Activated naive CD8-positive, alpha-beta T cell treated with anti-CD3 and anti-CD28 coated beads for 36 hours (primary cell): Measurements from ENCODE around the gene ALK. TPM values are rescaled to one million over a fixed set of nuclear protein-coding genes. Genes with fewer than 3 reads are reported as not detected.

ENCODE experiments used
- DNase-seq: peaks from one replicate; pipeline ENCODE4 v3.0.0; 2021
- H3K27ac Mint-ChIP-seq: one replicate; pipeline ENCODE4 v1.8.0; 2022; ENCODE audit warnings: mild to moderate bottlenecking, moderate library complexity, mixed read lengths
- H3K27me3 Mint-ChIP-seq: one replicate; pipeline ENCODE4 v1.8.0; 2022; ENCODE audit warnings: mild to moderate bottlenecking, mixed read lengths
- H3K36me3 Mint-ChIP-seq: one replicate; pipeline ENCODE4 v1.8.0; 2021; ENCODE audit warnings: mild to moderate bottlenecking, mixed read lengths
- H3K4me1 Mint-ChIP-seq: one replicate; pipeline ENCODE4 v1.8.0; 2021; ENCODE audit warnings: mixed read lengths
- H3K4me3 Mint-ChIP-seq: one replicate; pipeline ENCODE4 v1.8.0; 2022; ENCODE audit warnings: mild to moderate bottlenecking, moderate library complexity, mixed read lengths
- H3K9me3 Mint-ChIP-seq: one replicate; pipeline ENCODE4 v1.8.0; 2022; ENCODE audit warnings: mixed read lengths
- total RNA-seq, 2 experiments: library from RNA; stranded (reverse); gene quantifications; one replicate each; pipeline ENCODE4 v1.2.3, GENCODE V29; 2021

ALK gene
- total RNA-seq, 2 experiments from 2014 or later: not detected

- DNase-seq: no peak
- Mint-ChIP-seq H3K36me3 (no peaks in the 10 kb centered on the region), H3K4me3 (no peak overlapping the region), H3K27ac (no peak overlapping the region), H3K9me3 (no peaks in the 10 kb centered on the region), H3K27me3 (peaks cover 58% of the 10 kb centered on the region), H3K4me1 (peaks cover 9% of the 10 kb centered on the region)
Measured at GRCh38 chr2:29322011-29322410, 599.4 kb downstream of the ALK start.

- Mint-ChIP-seq H3K27ac (no peak overlapping the region), H3K9me3 (no peaks in the 10 kb centered on the region), H3K4me1 (peaks cover 35% of the 10 kb centered on the region), H3K4me3 (no peak overlapping the region), H3K36me3 (no peaks in the 10 kb centered on the region), H3K27me3 (peaks cover 56% of the 10 kb centered on the region)
- DNase-seq: no peak
Measured at GRCh38 chr2:29317801-29318485, 603.4 kb downstream of the ALK start.

GRCh38 chr2:29317077-29317517, 604.3 kb downstream of the ALK start:
- H3K36me3 Mint-ChIP-seq: no peaks in the 10 kb centered on the region
- DNase-seq: no peak
- no peak overlapping the region for H3K27ac Mint-ChIP-seq
- H3K4me1 Mint-ChIP-seq: peaks cover 32% of the 10 kb centered on the region
- H3K9me3 Mint-ChIP-seq: no peaks in the 10 kb centered on the region
- H3K4me3 Mint-ChIP-seq: no peak overlapping the region
- H3K27me3 Mint-ChIP-seq: peaks cover 52% of the 10 kb centered on the region

- peaks cover 31% of the 10 kb centered on the region for H3K4me1 Mint-ChIP-seq
- peak overlapping the region; percentile 66 for H3K4me3 Mint-ChIP-seq
- H3K27ac Mint-ChIP-seq: peak overlapping the region; percentile 79
- H3K36me3 Mint-ChIP-seq: no peaks in the 10 kb centered on the region
- no peaks in the 10 kb centered on the region for H3K9me3 Mint-ChIP-seq
- DNase-seq: peak; percentile 64
- peaks cover 56% of the 10 kb centered on the region for H3K27me3 Mint-ChIP-seq
Measured at GRCh38 chr2:29314816-29315571, 606.4 kb downstream of the ALK start.

GRCh38 chr2:29311458-29311857, 609.9 kb downstream of the ALK start:
- Mint-ChIP-seq H3K27ac (no peak overlapping the region), H3K4me1 (peaks cover 26% of the 10 kb centered on the region), H3K27me3 (peaks cover 49% of the 10 kb centered on the region), H3K9me3 (no peaks in the 10 kb centered on the region), H3K36me3 (no peaks in the 10 kb centered on the region), H3K4me3 (no peak overlapping the region)
- DNase-seq: no peak

GRCh38 chr2:29310650-29311348, 610.6 kb downstream of the ALK start:
- Mint-ChIP-seq H3K36me3 (no peaks in the 10 kb centered on the region), H3K27ac (no peak overlapping the region), H3K4me3 (no peak overlapping the region), H3K27me3 (peaks cover 49% of the 10 kb centered on the region), H3K9me3 (no peaks in the 10 kb centered on the region), H3K4me1 (peaks cover 24% of the 10 kb centered on the region)
- DNase-seq: no peak

GRCh38 chr2:29309090-29310029, 612.0 kb downstream of the ALK start:
- no peak overlapping the region for H3K27ac Mint-ChIP-seq
- no peaks in the 10 kb centered on the region for H3K36me3 Mint-ChIP-seq
- peaks cover 10% of the 10 kb centered on the region for H3K4me1 Mint-ChIP-seq
- no peak overlapping the region for H3K4me3 Mint-ChIP-seq
- DNase-seq: peak; percentile 19
- H3K27me3 Mint-ChIP-seq: peaks cover 51% of the 10 kb centered on the region
- no peaks in the 10 kb centered on the region for H3K9me3 Mint-ChIP-seq

GRCh38 chr2:29308366-29308765, 613.0 kb downstream of the ALK start:
- no peaks in the 10 kb centered on the region for H3K9me3 Mint-ChIP-seq
- no peaks in the 10 kb centered on the region for H3K36me3 Mint-ChIP-seq
- no peak overlapping the region for H3K4me3 Mint-ChIP-seq
- peaks cover 47% of the 10 kb centered on the region for H3K27me3 Mint-ChIP-seq
- H3K4me1 Mint-ChIP-seq: peaks cover 3% of the 10 kb centered on the region
- no peak overlapping the region for H3K27ac Mint-ChIP-seq
- DNase-seq: no peak

- H3K36me3 Mint-ChIP-seq: no peaks in the 10 kb centered on the region
- no peak overlapping the region for H3K4me3 Mint-ChIP-seq
- H3K27me3 Mint-ChIP-seq: peaks cover 48% of the 10 kb centered on the region
- H3K9me3 Mint-ChIP-seq: no peaks in the 10 kb centered on the region
- no peak for DNase-seq
- peaks cover 2% of the 10 kb centered on the region for H3K4me1 Mint-ChIP-seq
- no peak overlapping the region for H3K27ac Mint-ChIP-seq
Measured at GRCh38 chr2:29307519-29307918, 613.9 kb downstream of the ALK start.

GRCh38 chr2:29305762-29306161, 615.6 kb downstream of the ALK start:
- DNase-seq: no peak
- no peaks in the 10 kb centered on the region for H3K9me3 Mint-ChIP-seq
- peaks cover 42% of the 10 kb centered on the region for H3K27me3 Mint-ChIP-seq
- peaks cover 2% of the 10 kb centered on the region for H3K4me1 Mint-ChIP-seq
- no peaks in the 10 kb centered on the region for H3K36me3 Mint-ChIP-seq
- no peak overlapping the region for H3K27ac Mint-ChIP-seq
- H3K4me3 Mint-ChIP-seq: no peak overlapping the region

GRCh38 chr2:29304399-29305060, 616.9 kb downstream of the ALK start:
- no peak for DNase-seq
- Mint-ChIP-seq H3K27me3 (peaks cover 40% of the 10 kb centered on the region), H3K9me3 (no peaks in the 10 kb centered on the region), H3K4me3 (no peak overlapping the region), H3K27ac (no peak overlapping the region), H3K4me1 (peaks cover 2% of the 10 kb centered on the region), H3K36me3 (no peaks in the 10 kb centered on the region)

GRCh38 chr2:29296585-29296984, 624.8 kb downstream of the ALK start:
- Mint-ChIP-seq H3K9me3 (no peaks in the 10 kb centered on the region), H3K36me3 (no peaks in the 10 kb centered on the region), H3K4me1 (no peaks in the 10 kb centered on the region), H3K27me3 (peaks cover 41% of the 10 kb centered on the region), H3K4me3 (no peak overlapping the region), H3K27ac (no peak overlapping the region)
- no peak for DNase-seq

GRCh38 chr2:29295845-29296244, 625.5 kb downstream of the ALK start:
- no peak overlapping the region for H3K27ac Mint-ChIP-seq
- no peak for DNase-seq
- no peaks in the 10 kb centered on the region for H3K4me1 Mint-ChIP-seq
- no peaks in the 10 kb centered on the region for H3K9me3 Mint-ChIP-seq
- H3K4me3 Mint-ChIP-seq: no peak overlapping the region
- peaks cover 42% of the 10 kb centered on the region for H3K27me3 Mint-ChIP-seq
- no peaks in the 10 kb centered on the region for H3K36me3 Mint-ChIP-seq

GRCh38 chr2:29293830-29294438, 627.5 kb downstream of the ALK start:
- Mint-ChIP-seq H3K27me3 (peaks cover 40% of the 10 kb centered on the region), H3K27ac (no peak overlapping the region), H3K4me1 (no peaks in the 10 kb centered on the region), H3K4me3 (no peak overlapping the region), H3K9me3 (no peaks in the 10 kb centered on the region), H3K36me3 (no peaks in the 10 kb centered on the region)
- peak; percentile 14 for DNase-seq
